Activated T-helper 2 cell treated with anti-CD3 and anti-CD28 coated beads, Interferon-gamma antibody, Interleukin-2, Interleukin-4, amounts not matched to agents 10 μg/mL and 5 μg/mL and 100 μg/mL, durations not matched to agents 14 hours and 24 hours and 36 hours (primary cell): ENCODE measurements around the gene ASCL3. TPM values are rescaled to one million over a fixed set of nuclear protein-coding genes. Genes with fewer than 3 reads are reported as not detected.

Source experiments
- DNase-seq: peaks from one replicate; pipeline ENCODE4 v3.0.0; 2021; ENCODE audit warnings: low spot score
- H3K27ac Mint-ChIP-seq: one replicate; pipeline ENCODE4 v1.8.0; 2021; ENCODE audit warnings: mixed read lengths
- H3K27me3 Mint-ChIP-seq: one replicate; pipeline ENCODE4 v1.8.0; 2021; ENCODE audit warnings: low read depth, mixed read lengths
- H3K36me3 Mint-ChIP-seq: one replicate; pipeline ENCODE4 v1.8.0; 2021; ENCODE audit warnings: low read depth, mixed read lengths
- H3K4me1 Mint-ChIP-seq: one replicate; pipeline ENCODE4 v1.8.0; 2021; ENCODE audit warnings: low read depth, mixed read lengths
- H3K4me3 Mint-ChIP-seq: one replicate; pipeline ENCODE4 v1.8.0; 2021; ENCODE audit warnings: low read depth, mild to moderate bottlenecking, moderate library complexity, mixed read lengths
- H3K9me3 Mint-ChIP-seq: one replicate; pipeline ENCODE4 v1.8.0; 2021; ENCODE audit warnings: mixed read lengths
- intact Hi-C: fragments of 100-400 bp; cut with micrococcal nuclease; formaldehyde crosslinking; loops from one replicate; pipeline ENCODE4 v1.15.1; 2023
- total RNA-seq: library from RNA; stranded (reverse); gene quantifications from 2 replicates; pipeline ENCODE4 v1.2.3, GENCODE V29; 2022

Gene ASCL3
- total RNA-seq, 1 donor from 2014 or later: not detected

DNA sequence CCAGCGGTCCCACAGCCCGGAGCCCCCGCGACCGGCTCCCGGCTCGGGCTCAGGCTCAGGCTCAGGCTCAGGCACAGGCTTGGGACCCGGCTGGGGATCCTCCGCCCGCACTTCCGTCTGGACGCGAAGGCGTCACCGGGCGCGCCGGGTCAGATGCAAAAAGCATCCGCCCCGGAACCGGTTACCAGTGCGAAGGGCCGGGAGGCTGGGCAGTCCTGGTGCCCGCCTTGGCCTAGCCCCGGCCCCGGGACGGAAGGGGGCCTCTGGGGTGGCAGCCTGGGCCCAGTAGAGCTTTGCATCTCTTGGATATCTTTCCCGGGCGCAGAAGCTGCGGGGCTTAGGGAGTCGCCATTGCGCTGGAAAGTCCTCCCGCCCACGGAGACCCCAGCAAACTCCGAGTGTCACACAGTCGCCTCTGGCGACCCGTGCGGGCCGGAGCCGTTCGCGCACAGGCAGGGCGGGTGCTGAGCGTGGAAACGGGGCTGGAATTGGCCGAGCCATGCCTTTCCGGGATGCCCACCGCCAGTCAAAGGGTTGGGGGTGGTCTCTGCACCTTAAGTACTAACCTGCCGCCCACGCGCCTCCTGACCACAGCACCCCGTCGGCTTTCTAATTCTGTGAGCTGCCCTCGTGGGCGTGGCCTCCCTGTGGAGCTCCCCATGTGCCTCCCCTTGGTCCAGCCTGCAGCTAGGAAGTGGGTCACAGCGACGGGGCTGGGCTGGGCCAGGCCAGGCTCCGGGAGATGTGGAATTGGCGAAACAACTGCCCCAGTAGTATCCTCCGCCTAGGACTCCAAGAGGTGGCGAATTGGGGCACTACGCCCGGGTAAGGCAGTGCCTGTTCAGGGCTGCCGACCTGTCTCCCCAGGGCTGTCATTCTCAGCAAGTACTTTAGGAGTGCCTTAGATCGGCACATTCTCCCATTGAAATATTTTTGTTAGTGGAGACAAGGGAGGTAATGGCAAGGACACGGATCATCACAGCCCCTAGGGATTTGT, 21.8 kb upstream of the ASCL3 start, which contains the start of gene TMEM9B:
TSS of gene TMEM9B (minus strand) at position 119 of the 997 bp plus-strand sequence. CDS start 129 bp downstream, outside the sequence.
- H3K36me3 Mint-ChIP-seq: no peaks in the 10 kb centered on the region
- no peaks in the 10 kb centered on the region for H3K9me3 Mint-ChIP-seq
- H3K4me3 Mint-ChIP-seq: peak within 1 kb of the TSS; percentile 95
- H3K4me1 Mint-ChIP-seq: peaks cover 32% of the 10 kb centered on the region
- DNase-seq: peak; percentile 79
- H3K27ac Mint-ChIP-seq: peak within 1 kb of the TSS; percentile 92
- intact Hi-C loops: loop anchor here (1.0 to 2.0 kb wide), 5 partner anchors 39 to 497 kb away; partner anchors contain the start of genes RPL27A, TRIM66 and ZNF143
- no peaks in the 10 kb centered on the region for H3K27me3 Mint-ChIP-seq

DNA sequence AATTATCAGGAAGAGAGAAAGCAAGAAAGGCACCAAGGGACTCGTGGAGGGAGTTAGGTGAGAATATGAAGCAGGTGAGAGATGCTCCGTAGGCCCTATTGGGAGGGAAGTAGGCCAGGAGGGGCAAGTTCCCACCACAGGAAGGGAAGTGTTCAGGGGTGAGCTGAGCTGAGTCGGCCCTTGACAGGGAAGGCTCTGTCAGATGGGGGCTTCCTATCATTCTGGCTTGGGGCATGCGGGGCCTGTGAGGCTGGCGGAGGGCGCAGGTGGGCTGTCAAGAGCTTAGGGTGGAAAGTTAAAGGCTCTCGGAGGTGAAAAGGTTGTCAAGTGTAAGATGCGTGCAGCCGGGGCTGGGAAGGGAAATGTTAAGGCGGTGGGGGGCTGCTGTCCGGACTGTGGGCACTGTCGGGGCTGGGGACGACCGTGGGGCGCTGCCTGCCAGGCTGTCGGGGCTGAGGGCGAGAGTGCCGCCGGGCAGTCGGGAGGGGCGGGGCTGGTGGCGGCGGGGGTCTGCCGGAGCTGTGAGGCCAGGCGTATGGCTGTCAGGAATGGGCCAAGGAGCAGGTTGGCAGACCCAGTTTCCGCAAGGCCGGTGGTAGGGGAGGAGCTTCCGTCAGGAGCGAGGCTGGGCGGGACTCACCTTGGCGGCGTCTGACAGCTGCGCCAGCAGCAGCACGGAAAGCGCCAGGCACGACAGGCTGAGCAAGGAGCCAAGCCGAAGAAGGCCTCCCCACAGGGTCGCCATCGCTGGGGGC, 20.9 kb upstream of the ASCL3 start:
- Mint-ChIP-seq H3K27ac (peak overlapping the region; percentile 92), H3K36me3 (no peaks in the 10 kb centered on the region), H3K9me3 (no peaks in the 10 kb centered on the region), H3K4me1 (peaks cover 32% of the 10 kb centered on the region), H3K4me3 (peak overlapping the region; percentile 95), H3K27me3 (no peaks in the 10 kb centered on the region)
- DNase-seq: peak; percentile 78
- intact Hi-C loops: loop anchor here (1.0 to 2.0 kb wide), 5 partner anchors 40 to 498 kb away; partner anchors contain the start of genes RPL27A, TRIM66 and ZNF143

DNA sequence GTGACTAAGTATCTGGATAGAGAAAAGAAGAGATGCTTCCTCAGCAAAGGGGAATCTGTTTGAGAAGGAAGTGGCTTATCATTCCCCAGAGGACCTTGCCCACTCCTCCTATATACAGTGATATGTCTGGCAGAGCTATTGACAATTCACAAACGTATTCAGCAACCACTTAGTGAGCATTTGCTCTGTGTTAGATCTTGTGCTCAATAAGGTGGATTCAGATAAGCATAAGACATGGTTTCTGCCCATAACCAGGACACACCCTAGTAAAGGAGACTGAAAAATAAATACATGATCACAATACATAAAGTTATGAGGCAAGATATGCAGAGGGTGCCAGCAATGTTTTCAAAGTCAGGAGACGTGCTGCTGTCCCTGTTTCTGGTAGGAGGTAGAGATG, 20.0 kb upstream of the ASCL3 start:
- intact Hi-C loops: no loop called here
- H3K4me3 Mint-ChIP-seq: peak overlapping the region; percentile 95
- no peaks in the 10 kb centered on the region for H3K9me3 Mint-ChIP-seq
- no peaks in the 10 kb centered on the region for H3K36me3 Mint-ChIP-seq
- no peak for DNase-seq
- peak overlapping the region; percentile 28 for H3K27ac Mint-ChIP-seq
- no peaks in the 10 kb centered on the region for H3K27me3 Mint-ChIP-seq
- peaks cover 32% of the 10 kb centered on the region for H3K4me1 Mint-ChIP-seq

DNA sequence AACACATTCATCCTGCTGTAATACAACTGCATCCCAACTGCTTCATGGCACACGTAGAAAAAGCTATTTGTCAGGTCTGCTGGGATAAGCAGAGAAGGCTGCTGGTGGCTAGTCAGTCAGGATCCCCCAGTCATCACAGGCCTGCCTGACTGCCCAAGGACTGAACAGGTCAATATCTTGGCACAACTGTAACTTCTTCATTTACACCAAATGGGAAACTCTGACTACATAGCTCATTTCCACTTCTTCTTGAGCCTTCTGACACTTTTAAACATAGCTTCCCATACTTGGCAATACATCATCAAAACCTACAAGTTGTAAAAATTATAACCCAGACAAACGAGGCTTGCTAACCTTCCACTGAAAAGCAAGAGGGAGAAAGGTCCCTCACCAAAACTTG, 18.6 kb upstream of the ASCL3 start:
- no peaks in the 10 kb centered on the region for H3K9me3 Mint-ChIP-seq

DNA sequence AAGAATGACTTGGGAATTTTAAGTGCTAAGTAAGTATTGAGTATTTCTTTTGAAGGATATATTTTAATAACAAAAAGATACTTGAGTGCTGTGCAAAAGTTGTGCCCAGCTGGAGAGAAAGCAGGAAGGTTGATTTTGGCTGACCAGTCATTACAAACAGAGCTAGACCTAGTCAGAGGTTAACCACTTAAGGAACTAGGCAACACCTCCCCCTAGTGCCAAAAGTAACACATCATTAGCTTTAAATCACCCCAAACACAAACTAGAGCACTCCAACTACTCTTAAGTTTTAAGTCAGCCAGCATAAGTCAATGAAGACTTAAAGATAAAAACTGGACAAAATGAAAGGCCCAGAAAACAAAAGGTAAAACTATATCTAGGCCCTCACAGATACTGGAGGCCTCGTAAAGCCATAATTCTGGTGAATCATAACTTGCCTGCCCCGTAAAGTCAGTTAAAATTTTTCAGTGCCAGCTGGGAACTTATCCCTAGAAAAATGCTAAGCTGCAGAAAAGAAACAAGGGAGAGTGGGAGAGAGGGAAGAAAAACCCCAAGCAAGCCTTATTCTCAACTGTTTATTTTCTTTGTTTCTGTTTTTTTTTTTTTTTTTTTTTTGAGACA, 16.8 kb upstream of the ASCL3 start:
- Mint-ChIP-seq H3K36me3 (peaks cover 20% of the 10 kb centered on the region), H3K4me1 (peaks cover 32% of the 10 kb centered on the region), H3K27me3 (no peaks in the 10 kb centered on the region), H3K27ac (peak overlapping the region; percentile 5), H3K4me3 (no peak overlapping the region), H3K9me3 (no peaks in the 10 kb centered on the region)
- intact Hi-C loops: loop anchor here (1.0 kb wide), 1 partner anchor 45 kb away; no protein-coding TSS in a partner anchor
- no peak for DNase-seq

More for the DNA sequence above, 18.6 kb upstream of the ASCL3 start:
- H3K4me3 Mint-ChIP-seq: no peak overlapping the region
- DNase-seq: no peak
- intact Hi-C loops: no loop called here
- H3K4me1 Mint-ChIP-seq: peaks cover 36% of the 10 kb centered on the region
- no peaks in the 10 kb centered on the region for H3K27me3 Mint-ChIP-seq
- H3K27ac Mint-ChIP-seq: no peak overlapping the region
- H3K36me3 Mint-ChIP-seq: peaks cover 9% of the 10 kb centered on the region

DNA sequence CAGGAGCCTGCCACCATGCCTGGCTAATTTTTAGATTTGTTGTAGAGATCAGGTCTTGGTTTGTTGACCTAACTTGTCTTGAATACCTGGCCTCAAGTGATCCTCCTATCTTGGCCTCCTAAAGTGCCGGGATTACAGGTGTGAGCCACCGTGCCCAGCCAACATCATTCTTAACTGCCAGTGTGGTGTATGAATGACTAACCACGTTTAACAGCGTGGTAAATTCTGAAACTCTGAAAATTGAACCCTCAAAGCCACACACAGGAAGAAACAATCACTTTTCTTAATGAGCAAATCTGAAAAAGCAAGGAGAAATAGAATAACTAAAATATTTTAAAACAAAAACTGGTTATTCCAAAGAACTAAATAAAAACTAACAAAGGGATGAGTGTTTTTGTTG, 14.0 kb upstream of the ASCL3 start:
- intact Hi-C loops: no loop called here
- Mint-ChIP-seq H3K27ac (no peak overlapping the region), H3K4me3 (no peak overlapping the region), H3K36me3 (peaks cover 38% of the 10 kb centered on the region), H3K27me3 (no peaks in the 10 kb centered on the region), H3K9me3 (no peaks in the 10 kb centered on the region), H3K4me1 (peaks cover 18% of the 10 kb centered on the region)
- no peak for DNase-seq

DNA sequence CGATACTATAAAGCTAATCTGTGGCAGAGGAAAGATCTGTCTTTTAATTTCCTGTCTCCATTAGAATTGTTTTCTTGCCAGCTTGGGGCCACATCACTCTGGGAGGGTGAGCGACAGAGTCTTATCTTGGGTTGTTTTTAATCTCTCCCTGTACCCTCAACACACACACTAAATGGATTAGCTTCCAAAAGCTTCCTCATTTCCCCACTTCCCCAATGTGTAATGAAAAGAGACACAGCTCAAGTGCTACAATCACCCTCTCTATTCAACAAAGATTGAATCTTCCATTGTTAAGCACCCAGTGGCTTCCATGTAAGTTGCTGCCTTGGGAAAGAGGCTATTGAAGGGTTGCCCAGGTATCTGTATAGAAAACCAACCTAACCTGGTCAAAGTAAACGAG, 6.1 kb upstream of the ASCL3 start:
- peaks cover 7% of the 10 kb centered on the region for H3K27me3 Mint-ChIP-seq
- H3K4me1 Mint-ChIP-seq: peaks cover 7% of the 10 kb centered on the region
- no peak overlapping the region for H3K4me3 Mint-ChIP-seq

DNA sequence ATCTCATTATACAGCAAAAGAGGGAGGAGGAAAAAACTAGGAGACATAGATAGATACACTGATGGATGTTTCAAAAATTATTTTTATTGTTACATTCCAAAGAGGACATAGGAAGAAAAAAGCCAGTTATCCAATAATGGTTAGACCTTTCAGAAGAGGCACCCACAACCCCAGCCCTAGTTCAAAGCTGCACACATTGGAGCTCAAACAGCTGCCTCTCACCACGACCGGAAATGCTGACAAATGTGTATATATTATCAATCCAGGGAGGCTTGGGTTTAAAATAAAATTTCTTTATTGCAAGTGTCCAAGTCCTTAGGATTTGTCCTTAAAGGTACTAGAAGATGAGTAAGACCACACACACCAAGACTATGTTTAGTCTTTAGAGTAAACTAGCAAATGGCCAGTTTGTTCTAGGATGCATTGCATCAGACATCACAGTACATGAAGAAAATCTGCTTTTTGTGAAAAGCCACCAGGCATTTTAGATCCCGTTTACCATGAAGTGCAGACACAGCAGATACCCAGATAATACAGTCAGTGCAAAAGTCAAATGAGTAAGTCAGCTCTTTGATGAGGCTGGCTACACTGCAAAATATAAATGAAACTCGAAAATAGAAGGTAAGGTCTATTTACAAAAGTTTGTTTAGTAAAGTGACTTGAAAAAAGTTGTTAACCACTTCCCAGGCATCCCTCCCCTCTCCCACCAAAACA, 4.6 kb upstream of the ASCL3 start:
- peaks cover 11% of the 10 kb centered on the region for H3K27me3 Mint-ChIP-seq
- no peaks in the 10 kb centered on the region for H3K9me3 Mint-ChIP-seq
- intact Hi-C loops: no loop called here
- peaks cover 7% of the 10 kb centered on the region for H3K4me1 Mint-ChIP-seq
- H3K27ac Mint-ChIP-seq: no peak overlapping the region
- H3K36me3 Mint-ChIP-seq: peaks cover 28% of the 10 kb centered on the region
- no peak for DNase-seq
- no peak overlapping the region for H3K4me3 Mint-ChIP-seq

More for the DNA sequence above, 6.1 kb upstream of the ASCL3 start:
- Mint-ChIP-seq H3K36me3 (peaks cover 42% of the 10 kb centered on the region), H3K9me3 (no peaks in the 10 kb centered on the region), H3K27ac (no peak overlapping the region)
- DNase-seq: no peak
- intact Hi-C loops: no loop called here

DNA sequence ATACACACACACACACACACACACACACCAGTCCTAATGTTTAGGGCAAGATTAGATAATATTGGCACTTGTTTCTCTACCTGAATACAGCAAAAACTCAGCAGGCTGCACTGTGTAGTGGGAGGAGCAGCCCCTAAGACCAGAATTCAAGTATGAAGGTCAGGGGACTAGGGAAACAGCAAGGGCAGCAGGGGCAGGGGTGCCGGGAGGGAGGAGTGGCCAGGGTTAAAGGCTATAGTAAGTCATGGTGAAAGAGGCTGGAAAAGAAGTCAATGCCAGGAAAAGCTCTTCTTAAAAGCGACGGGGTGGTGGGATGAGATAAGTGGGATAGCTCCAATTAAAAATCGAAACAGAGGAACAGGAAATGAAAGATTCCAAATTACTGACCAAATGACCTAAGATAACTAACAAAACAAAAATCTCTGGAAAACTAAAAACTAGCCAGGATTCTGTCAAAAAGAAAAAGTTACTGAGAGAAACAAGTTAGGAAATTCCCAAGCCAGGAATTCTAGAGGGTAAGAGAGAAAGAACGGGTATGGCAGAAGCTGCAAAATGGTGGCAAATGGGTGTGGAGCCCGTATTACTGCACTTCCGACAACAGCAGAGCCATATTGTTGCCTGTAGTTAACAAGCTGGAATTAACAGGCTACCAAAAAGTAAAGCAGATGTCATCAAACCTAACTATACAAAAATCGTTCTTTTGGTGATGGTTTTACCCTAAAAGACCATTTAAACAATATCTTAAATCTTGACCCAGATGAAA, 1.3 kb downstream of the ASCL3 start:
- Mint-ChIP-seq H3K4me1 (peaks cover 2% of the 10 kb centered on the region), H3K9me3 (no peaks in the 10 kb centered on the region), H3K27ac (no peak overlapping the region), H3K27me3 (peaks cover 23% of the 10 kb centered on the region), H3K4me3 (no peak overlapping the region), H3K36me3 (no peaks in the 10 kb centered on the region)
- intact Hi-C loops: no loop called here
- DNase-seq: no peak

DNA sequence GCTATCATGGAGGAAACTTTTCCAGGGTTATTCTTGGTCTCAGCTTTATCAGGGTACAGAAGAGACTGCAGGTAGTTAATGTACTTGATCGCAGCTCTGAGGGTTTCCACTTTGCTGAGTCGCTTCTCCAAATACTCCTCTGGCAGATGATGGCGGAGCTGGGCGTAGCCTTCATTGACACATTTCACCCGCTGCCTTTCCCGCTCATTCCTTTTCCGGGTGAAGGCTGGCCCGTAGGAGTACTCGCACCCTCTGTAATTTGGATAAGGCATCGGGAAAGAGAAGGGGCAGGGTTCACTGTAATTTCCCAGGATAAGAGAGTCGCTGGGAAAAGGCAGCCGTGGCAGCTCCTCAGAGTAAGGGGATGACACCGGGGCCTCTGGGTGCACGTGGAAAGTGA, 5.2 kb downstream of the ASCL3 start:
- no peaks in the 10 kb centered on the region for H3K36me3 Mint-ChIP-seq
- intact Hi-C loops: no loop called here
- DNase-seq: no peak
- H3K9me3 Mint-ChIP-seq: no peaks in the 10 kb centered on the region
- H3K27ac Mint-ChIP-seq: no peak overlapping the region
- no peak overlapping the region for H3K4me3 Mint-ChIP-seq
- H3K27me3 Mint-ChIP-seq: peaks cover 13% of the 10 kb centered on the region
- H3K4me1 Mint-ChIP-seq: peaks cover 2% of the 10 kb centered on the region

DNA sequence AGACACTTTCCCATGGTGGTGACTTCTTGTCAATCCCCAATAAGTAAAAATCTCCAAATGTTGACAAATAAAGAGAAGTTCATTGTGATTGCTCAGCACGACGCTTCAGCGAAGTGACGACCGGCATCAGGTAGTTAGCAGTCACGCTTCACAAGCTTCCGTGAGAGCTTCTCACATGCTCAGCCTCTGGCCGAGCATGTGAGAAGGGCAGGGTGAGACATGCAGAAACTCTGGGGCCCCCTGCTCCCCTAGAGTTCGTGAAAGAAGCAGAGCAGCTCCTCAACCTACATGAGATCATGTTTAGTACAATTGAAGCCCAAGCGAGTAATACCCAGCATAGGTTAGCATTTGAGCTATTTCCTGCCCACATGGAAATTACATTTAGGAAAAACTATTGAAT, 5.7 kb downstream of the ASCL3 start:
- no peak for DNase-seq
- Mint-ChIP-seq H3K27ac (no peak overlapping the region), H3K9me3 (no peaks in the 10 kb centered on the region), H3K36me3 (no peaks in the 10 kb centered on the region), H3K4me3 (no peak overlapping the region), H3K27me3 (peaks cover 12% of the 10 kb centered on the region), H3K4me1 (peaks cover 2% of the 10 kb centered on the region)
- intact Hi-C loops: no loop called here
